GM18519 (cell line): Measurements from ENCODE around the gene SPINT3.

Experiments used
- ATAC-seq: cut with Tn5 transposase; IDR thresholded peaks from one replicate; pipeline ENCODE4 v1.9.1; 2021; ENCODE audit warnings: mild to moderate bottlenecking, moderate library complexity; ENCODE audit not compliant: unreplicated experiment, low FRiP score

The SPINT3 gene

GRCh38 chr20:45463709-45464108 is 51.7 kb downstream of the SPINT3 start:
- ATAC-seq = no peak

- ATAC-seq = no peak
Measured at GRCh38 chr20:45462711-45463509, 52.5 kb downstream of the SPINT3 start.
